SU-DHL-6 (cell line): ENCODE data around the gene SNRPD3.

Experiments
- H2AFZ ChIP-seq: fragments of 200-600 bp; sonication (generic); 2 replicates; pipeline ENCODE4 v1.6.1; 2014; ENCODE audit warnings: low read depth, mild to moderate bottlenecking, moderate library complexity, mixed read lengths, antibody characterized with exemption, low read length; ENCODE audit not compliant: severe bottlenecking
- H3F3A ChIP-seq: fragments of 200-600 bp; shearing (Covaris generic); 2 replicates; pipeline ENCODE4 v1.6.0; 2016; ENCODE audit warnings: antibody characterized with exemption, mild to moderate bottlenecking; ENCODE audit not compliant: insufficient read depth
- H3K27ac ChIP-seq: fragments of 200-600 bp; sonication (generic); 2 replicates; pipeline ENCODE4 v1.5.1; 2016; ENCODE audit warnings: low read depth, mild to moderate bottlenecking, low read length, moderate library complexity, mixed read lengths
- H3K27me3 ChIP-seq: fragments of 200-600 bp; sonication (generic), shearing (Covaris generic); 2 replicates; pipeline ENCODE4 v1.6.0; 2014; ENCODE audit warnings: mild to moderate bottlenecking, low read length
- H3K36me3 ChIP-seq: fragments of 200-600 bp; sonication (generic); 2 replicates; pipeline ENCODE4 v1.6.1; 2014; ENCODE audit warnings: mild to moderate bottlenecking, low read length, mixed read lengths
- H3K4me2 ChIP-seq: fragments of 300-600, 200-600 bp; shearing (Covaris generic), sonication (generic); 2 replicates; pipeline ENCODE4 v1.6.0; 2014; ENCODE audit warnings: low read length, low read depth, mild to moderate bottlenecking; ENCODE audit not compliant: poor library complexity, severe bottlenecking
- H3K4me3 ChIP-seq: fragments of 200-600 bp; sonication (generic); 2 replicates; pipeline ENCODE4 v1.5.1; 2014; ENCODE audit warnings: antibody characterized with exemption, low read length, mild to moderate bottlenecking, mixed read lengths; ENCODE audit not compliant: insufficient read depth, poor library complexity, severe bottlenecking
- H3K79me2 ChIP-seq: fragments of 200-600 bp; sonication (generic); 2 replicates; pipeline ENCODE4 v1.6.1; 2014; ENCODE audit warnings: mild to moderate bottlenecking, low read length, moderate library complexity; ENCODE audit not compliant: insufficient read depth
- H3K9ac ChIP-seq: fragments of 200-600 bp; sonication (generic); 2 replicates; pipeline ENCODE4 v1.7.0; 2014; ENCODE audit warnings: mild to moderate bottlenecking, low read length
- H3K9me2 ChIP-seq: fragments of 200-600 bp; sonication (generic); replicated peaks from 2 replicates; pipeline ENCODE4 v1.6.1; 2014; ENCODE audit warnings: low read length; ENCODE audit not compliant: insufficient read depth
- H3K9me3 ChIP-seq: fragments of 200-600 bp; sonication (generic); 2 replicates; pipeline ENCODE4 v1.6.1; 2014; ENCODE audit warnings: low read length, mixed read lengths; ENCODE audit not compliant: insufficient read depth
- H4K20me1 ChIP-seq: fragments of 200-600 bp; sonication (generic); 2 replicates; pipeline ENCODE4 v1.6.1; 2014; ENCODE audit warnings: low read depth, mild to moderate bottlenecking, antibody characterized with exemption, low read length, moderate library complexity, mixed read lengths
- CTCF ChIP-seq: fragments of 200-600 bp; sonication (generic); IDR thresholded peaks from one replicate; pipeline ENCODE4 v1.5.1; 2017; ENCODE audit warnings: antibody characterized with exemption, mild to moderate bottlenecking, low read length, moderate library complexity; ENCODE audit not compliant: insufficient read depth, poor library complexity, severe bottlenecking
- EZH2phosphoT487 ChIP-seq: fragments of 200-600 bp; sonication (generic), shearing (Covaris generic); conservative IDR thresholded peaks from 2 replicates; pipeline ENCODE4 v1.6.1; 2018; ENCODE audit warnings: mild to moderate bottlenecking, antibody characterized with exemption, low read length, moderate library complexity, mixed read lengths

The SNRPD3 gene

GRCh38 chr22:24521791-24522245, 34.0 kb upstream of the SNRPD3 start:
- Histone ChIP-seq H3K4me3 (no peak overlapping the region), H3K9ac (no peak overlapping the region), H3K4me2 (no peak overlapping the region), H3K27me3 (no peaks in the 10 kb centered on the region), H3K36me3 (no peaks in the 10 kb centered on the region), H2AFZ (no peak overlapping the region), H4K20me1 (no peaks in the 10 kb centered on the region), H3F3A (no peaks in the 10 kb centered on the region), H3K27ac (no peak overlapping the region), H3K9me3 (no peaks in the 10 kb centered on the region), H3K9me2 (no peaks in the 10 kb centered on the region), H3K79me2 (no peaks in the 10 kb centered on the region)
- TF ChIP-seq EZH2phosphoT487 (no peak), CTCF (peak; percentile 51)

- no peak overlapping the region for H3K27ac ChIP-seq
- H3K9me3 ChIP-seq = no peaks in the 10 kb centered on the region
- H2AFZ ChIP-seq = no peak overlapping the region
- no peaks in the 10 kb centered on the region for H3F3A ChIP-seq
- no peaks in the 10 kb centered on the region for H3K27me3 ChIP-seq
- no peaks in the 10 kb centered on the region for H3K9me2 ChIP-seq
- no peak overlapping the region for H3K4me2 ChIP-seq
- H3K4me3 ChIP-seq = no peak overlapping the region
- H3K36me3 ChIP-seq = no peaks in the 10 kb centered on the region
- no peaks in the 10 kb centered on the region for H4K20me1 ChIP-seq
- H3K9ac ChIP-seq = no peak overlapping the region
- no peak for TF ChIP-seq EZH2phosphoT487
- TF ChIP-seq CTCF = no peak
- H3K79me2 ChIP-seq = no peaks in the 10 kb centered on the region
Measured at GRCh38 chr22:24523873-24524272, 31.9 kb upstream of the SNRPD3 start.

- Histone ChIP-seq H3K9me3 (no peaks in the 10 kb centered on the region), H3K36me3 (no peaks in the 10 kb centered on the region), H3K9me2 (no peaks in the 10 kb centered on the region), H3K9ac (no peak overlapping the region), H3K79me2 (no peaks in the 10 kb centered on the region), H4K20me1 (no peaks in the 10 kb centered on the region), H3F3A (no peaks in the 10 kb centered on the region), H2AFZ (no peak overlapping the region), H3K27me3 (no peaks in the 10 kb centered on the region), H3K27ac (no peak overlapping the region), H3K4me2 (no peak overlapping the region), H3K4me3 (no peak overlapping the region)
- TF ChIP-seq CTCF (peak; percentile 86), EZH2phosphoT487 (no peak)
Measured at GRCh38 chr22:24525416-24526037, 30.3 kb upstream of the SNRPD3 start.
